Measurements from ENCODE around the gene PBLD.

Gene PBLD

GRCh38 chr10:68301301-68301700 is 31.4 kb downstream of the PBLD start:
- Histone ChIP-seq H3K4me2 (ENCODE audit: low read length) (no peak overlapping the region), H3K4me1 (ENCODE audit: control insufficient read depth in 1 of 2, insufficient read depth in 2 of 2, low read length in 2 of 2) (peaks cover 4 to 5% of the 10 kb centered on the region in 2 experiments), H4K91ac (ENCODE audit: low read depth, low read length) (no peak overlapping the region), H3K79me1 (ENCODE audit: low read length) (no peaks in the 10 kb centered on the region), H3K4ac (ENCODE audit: low read depth, low read length) (no peak overlapping the region), H4K12ac (ENCODE audit: low read depth, low read length) (no peak overlapping the region), H3K9ac (ENCODE audit: low read length) (no peak overlapping the region), H2BK5ac (ENCODE audit: low read depth, low read length, poor library complexity) (no peak overlapping the region), H4K8ac (ENCODE audit: low read depth, low read length) (no peak overlapping the region), H3K23ac (ENCODE audit: low read length) (no peak overlapping the region), H3K9me3 (ENCODE audit: insufficient read depth, low read depth, low read length) (no peaks in the 10 kb centered on the region), H2AFZ (ENCODE audit: insufficient read depth, low read length, poor library complexity) (no peak overlapping the region), H3K27ac (ENCODE audit: low read depth, low read length) (no peak overlapping the region), H3K4me3 (ENCODE audit: low read depth, low read length) (no peak overlapping the region), H3K36me3 (ENCODE audit: control insufficient read depth in 1 of 2, insufficient read depth in 2 of 2, low read length in 2 of 2) (no peaks in the 10 kb centered on the region), H3K79me2 (ENCODE audit: control insufficient read depth, insufficient read depth, low read length, poor library complexity) (no peaks in the 10 kb centered on the region), H2BK12ac (ENCODE audit: low read length) (no peak overlapping the region), H3K27me3 (ENCODE audit: insufficient read depth, low read length) (no peaks in the 10 kb centered on the region), H3K14ac (ENCODE audit: low read length) (no peak overlapping the region), H3K18ac (ENCODE audit: low read length) (no peak overlapping the region), H2AK5ac (ENCODE audit: low read length) (no peak overlapping the region), H2BK120ac (ENCODE audit: insufficient read depth, low read length, poor library complexity) (no peak overlapping the region)
- DNase-seq = no peak
- WGBS (ENCODE audit: extremely low coverage, insufficient coverage, insufficient read length) = no CpG with 5 or more reads among the region's 3 CpGs

- no peak overlapping the region for H3K27ac ChIP-seq (ENCODE audit: low read depth, low read length)
- no peak for DNase-seq
- no peak overlapping the region for H2BK120ac ChIP-seq (ENCODE audit: insufficient read depth, low read length, poor library complexity)
- no peak overlapping the region for H2BK5ac ChIP-seq (ENCODE audit: low read depth, low read length, poor library complexity)
- no peak overlapping the region for H3K23ac ChIP-seq (ENCODE audit: low read length)
- H3K9ac ChIP-seq (ENCODE audit: low read length) = no peak overlapping the region
- H3K36me3 ChIP-seq (ENCODE audit: control insufficient read depth in 1 of 2, insufficient read depth in 2 of 2, low read length in 2 of 2) = no peaks in the 10 kb centered on the region
- H3K79me2 ChIP-seq (ENCODE audit: control insufficient read depth, insufficient read depth, low read length, poor library complexity) = no peaks in the 10 kb centered on the region
- H2BK12ac ChIP-seq (ENCODE audit: low read length) = no peak overlapping the region
- H3K4me3 ChIP-seq (ENCODE audit: low read depth, low read length) = no peak overlapping the region
- H3K79me1 ChIP-seq (ENCODE audit: low read length) = no peaks in the 10 kb centered on the region
- H3K4ac ChIP-seq (ENCODE audit: low read depth, low read length) = no peak overlapping the region
- no peak overlapping the region for H4K12ac ChIP-seq (ENCODE audit: low read depth, low read length)
- no peak overlapping the region for H3K14ac ChIP-seq (ENCODE audit: low read length)
- H3K4me2 ChIP-seq (ENCODE audit: low read length) = no peak overlapping the region
- WGBS (ENCODE audit: extremely low coverage, insufficient coverage, insufficient read length) = no CpG with 5 or more reads among the region's 9 CpGs
- no peak overlapping the region for H2AFZ ChIP-seq (ENCODE audit: insufficient read depth, low read length, poor library complexity)
- no peak overlapping the region for H4K8ac ChIP-seq (ENCODE audit: low read depth, low read length)
- H3K18ac ChIP-seq (ENCODE audit: low read length) = no peak overlapping the region
- H3K4me1 ChIP-seq (ENCODE audit: control insufficient read depth in 1 of 2, insufficient read depth in 2 of 2, low read length in 2 of 2) = peaks cover 4 to 5% of the 10 kb centered on the region in 2 experiments
- no peaks in the 10 kb centered on the region for H3K9me3 ChIP-seq (ENCODE audit: insufficient read depth, low read depth, low read length)
- H3K27me3 ChIP-seq (ENCODE audit: insufficient read depth, low read length) = no peaks in the 10 kb centered on the region
- H4K91ac ChIP-seq (ENCODE audit: low read depth, low read length) = no peak overlapping the region
- H2AK5ac ChIP-seq (ENCODE audit: low read length) = no peak overlapping the region
These were observed 35.7 kb downstream of the PBLD start for GRCh38 chr10:68296843-68297663.

GRCh38 chr10:68290736-68291135 is 42.0 kb downstream of the PBLD start:
- H3K79me2 ChIP-seq (ENCODE audit: control insufficient read depth, insufficient read depth, low read length, poor library complexity) = no peaks in the 10 kb centered on the region
- no peaks in the 10 kb centered on the region for H3K79me1 ChIP-seq (ENCODE audit: low read length)
- H2BK5ac ChIP-seq (ENCODE audit: low read depth, low read length, poor library complexity) = no peak overlapping the region
- H3K27me3 ChIP-seq (ENCODE audit: insufficient read depth, low read length) = no peaks in the 10 kb centered on the region
- H3K9me3 ChIP-seq (ENCODE audit: insufficient read depth, low read depth, low read length) = no peaks in the 10 kb centered on the region
- no peak overlapping the region for H4K12ac ChIP-seq (ENCODE audit: low read depth, low read length)
- H3K4me3 ChIP-seq (ENCODE audit: low read depth, low read length) = no peak overlapping the region
- H4K91ac ChIP-seq (ENCODE audit: low read depth, low read length) = no peak overlapping the region
- H2AK5ac ChIP-seq (ENCODE audit: low read length) = no peak overlapping the region
- H2AFZ ChIP-seq (ENCODE audit: insufficient read depth, low read length, poor library complexity) = no peak overlapping the region
- no peak overlapping the region for H3K4ac ChIP-seq (ENCODE audit: low read depth, low read length)
- no peak overlapping the region for H3K23ac ChIP-seq (ENCODE audit: low read length)
- DNase-seq = no peak
- H3K18ac ChIP-seq (ENCODE audit: low read length) = no peak overlapping the region
- H4K8ac ChIP-seq (ENCODE audit: low read depth, low read length) = no peak overlapping the region
- no peak overlapping the region for H2BK12ac ChIP-seq (ENCODE audit: low read length)
- H3K4me2 ChIP-seq (ENCODE audit: low read length) = no peak overlapping the region
- no peak overlapping the region for H2BK120ac ChIP-seq (ENCODE audit: insufficient read depth, low read length, poor library complexity)
- no peaks in the 10 kb centered on the region for H3K4me1 ChIP-seq (ENCODE audit: control insufficient read depth in 1 of 2, insufficient read depth in 2 of 2, low read length in 2 of 2)
- H3K9ac ChIP-seq (ENCODE audit: low read length) = no peak overlapping the region
- no peak overlapping the region for H3K27ac ChIP-seq (ENCODE audit: low read depth, low read length)
- no peaks in the 10 kb centered on the region for H3K36me3 ChIP-seq (ENCODE audit: control insufficient read depth in 1 of 2, insufficient read depth in 2 of 2, low read length in 2 of 2)
- no peak overlapping the region for H3K14ac ChIP-seq (ENCODE audit: low read length)

GRCh38 chr10:68288717-68289116 is 44.0 kb downstream of the PBLD start:
- Histone ChIP-seq H3K23ac (ENCODE audit: low read length) (no peak overlapping the region), H3K9me3 (ENCODE audit: insufficient read depth, low read depth, low read length) (no peaks in the 10 kb centered on the region), H3K27me3 (ENCODE audit: insufficient read depth, low read length) (no peaks in the 10 kb centered on the region), H3K79me1 (ENCODE audit: low read length) (no peaks in the 10 kb centered on the region), H3K14ac (ENCODE audit: low read length) (no peak overlapping the region), H4K8ac (ENCODE audit: low read depth, low read length) (no peak overlapping the region), H3K36me3 (ENCODE audit: control insufficient read depth in 1 of 2, insufficient read depth in 2 of 2, low read length in 2 of 2) (no peaks in the 10 kb centered on the region), H3K4me3 (ENCODE audit: low read depth, low read length) (no peak overlapping the region), H3K18ac (ENCODE audit: low read length) (no peak overlapping the region), H2AK5ac (ENCODE audit: low read length) (no peak overlapping the region), H2BK12ac (ENCODE audit: low read length) (no peak overlapping the region), H3K4me2 (ENCODE audit: low read length) (no peak overlapping the region), H4K12ac (ENCODE audit: low read depth, low read length) (no peak overlapping the region), H4K91ac (ENCODE audit: low read depth, low read length) (no peak overlapping the region), H3K79me2 (ENCODE audit: control insufficient read depth, insufficient read depth, low read length, poor library complexity) (no peaks in the 10 kb centered on the region), H2BK5ac (ENCODE audit: low read depth, low read length, poor library complexity) (no peak overlapping the region), H3K27ac (ENCODE audit: low read depth, low read length) (no peak overlapping the region), H3K4me1 (ENCODE audit: control insufficient read depth in 1 of 2, insufficient read depth in 2 of 2, low read length in 2 of 2) (no peaks in the 10 kb centered on the region), H2AFZ (ENCODE audit: insufficient read depth, low read length, poor library complexity) (no peak overlapping the region), H2BK120ac (ENCODE audit: insufficient read depth, low read length, poor library complexity) (no peak overlapping the region), H3K4ac (ENCODE audit: low read depth, low read length) (no peak overlapping the region), H3K9ac (ENCODE audit: low read length) (no peak overlapping the region)
- DNase-seq = no peak
- WGBS (ENCODE audit: extremely low coverage, insufficient coverage, insufficient read length) = no CpG with 5 or more reads among the region's 4 CpGs
